ENCODE results near the gene AFAP1L2.

- TF ChIP-seq EZH2 (IDR thresholded peaks at IDR 0.05; ENCODE audit: borderline replicate concordance, insufficient read depth, low read depth, low read length, poor library complexity, severe bottlenecking), result no peak
- TF ChIP-seq CTCF (IDR thresholded peaks at IDR 0.05), result no peak
Observed at GRCh38 chr10:114246679-114247305, 157.5 kb downstream of the AFAP1L2 start.
